HG02870 (cell line): Measurements from ENCODE around the gene JAKMIP1.

ENCODE experiments used
- ATAC-seq: cut with Tn5 transposase; IDR thresholded peaks from one replicate; pipeline ENCODE4 v1.9.1; 2021; ENCODE audit warnings: mild to moderate bottlenecking, moderate library complexity; ENCODE audit not compliant: unreplicated experiment

Gene JAKMIP1

DNA sequence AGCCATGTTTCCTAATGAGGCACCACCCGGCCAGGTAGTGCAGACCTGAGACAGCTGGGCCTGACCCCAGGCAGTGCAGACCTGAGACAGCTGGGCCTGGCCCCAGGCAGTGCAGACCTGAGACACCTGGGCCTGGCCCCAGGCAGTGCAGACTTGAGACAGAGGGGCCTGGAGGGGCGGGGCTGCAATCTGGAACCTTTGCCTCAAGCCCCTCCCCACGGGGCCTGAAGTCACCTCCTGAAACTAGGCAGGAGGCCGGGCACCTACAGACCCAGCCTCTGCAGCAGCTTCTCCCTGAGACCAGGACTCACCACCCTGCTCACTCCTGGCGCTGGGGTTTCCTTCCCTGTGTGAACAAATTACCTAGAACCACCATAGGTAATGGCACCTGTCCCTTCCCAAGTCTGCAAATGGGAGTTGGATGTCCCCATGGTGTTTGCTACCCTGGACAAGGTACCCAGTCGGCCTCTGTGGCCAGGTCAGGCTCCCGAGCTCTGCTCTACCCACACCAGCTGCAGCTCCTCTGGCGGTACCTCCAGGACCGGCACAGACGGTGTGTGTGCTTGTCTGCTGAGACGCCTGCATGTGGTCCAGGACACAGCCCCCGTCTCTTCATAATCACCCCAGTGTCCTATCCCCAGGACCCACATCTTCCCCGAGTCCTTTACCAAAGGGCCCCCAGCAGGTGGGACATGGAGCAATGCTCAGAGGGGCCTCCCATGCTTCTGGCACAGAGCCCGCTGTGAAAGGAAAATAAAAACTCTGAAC, 129.0 kb downstream of the JAKMIP1 start:
- ATAC-seq: no peak

DNA sequence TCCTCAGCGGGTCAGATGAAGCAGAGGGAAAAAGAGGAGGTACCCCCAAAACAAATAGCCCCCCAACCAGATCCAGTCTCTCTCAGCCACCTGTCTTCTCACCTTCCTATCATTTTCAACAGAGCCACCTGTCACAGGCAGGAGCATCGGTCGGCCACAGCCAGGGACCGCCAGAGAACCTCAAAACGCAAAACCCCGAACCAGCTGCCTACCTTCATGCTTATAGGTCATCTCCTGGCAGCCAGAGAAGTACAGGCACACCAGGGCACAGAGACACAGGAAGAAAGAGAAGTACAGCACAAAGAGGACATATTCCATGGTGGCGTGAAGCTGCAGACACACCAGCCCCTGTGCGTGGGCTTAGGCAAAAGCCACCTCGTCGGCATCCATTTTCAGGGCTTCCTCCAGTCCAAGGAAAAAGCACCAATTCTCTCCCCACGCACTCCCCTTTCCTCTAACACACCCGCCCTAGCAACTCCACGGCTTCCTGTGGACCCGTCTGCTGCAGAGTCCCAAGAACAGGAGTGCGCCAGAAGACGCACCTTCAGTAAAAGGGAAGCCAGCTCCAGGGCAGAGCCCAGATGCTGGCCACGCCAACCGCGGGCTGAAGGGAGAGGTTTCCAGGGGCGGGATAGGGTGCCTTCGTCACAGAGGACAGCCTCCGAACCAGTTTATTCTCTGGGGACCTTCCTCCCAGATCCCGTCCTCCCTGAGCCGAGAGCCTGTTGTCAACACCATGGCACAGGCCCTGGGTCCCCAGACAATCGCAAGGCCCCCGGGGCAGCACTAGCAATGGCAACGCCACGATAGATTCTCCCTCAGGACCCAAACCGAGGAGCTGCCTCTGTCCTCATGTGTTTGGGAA, 130.3 kb downstream of the JAKMIP1 start:
- no peak for ATAC-seq

DNA sequence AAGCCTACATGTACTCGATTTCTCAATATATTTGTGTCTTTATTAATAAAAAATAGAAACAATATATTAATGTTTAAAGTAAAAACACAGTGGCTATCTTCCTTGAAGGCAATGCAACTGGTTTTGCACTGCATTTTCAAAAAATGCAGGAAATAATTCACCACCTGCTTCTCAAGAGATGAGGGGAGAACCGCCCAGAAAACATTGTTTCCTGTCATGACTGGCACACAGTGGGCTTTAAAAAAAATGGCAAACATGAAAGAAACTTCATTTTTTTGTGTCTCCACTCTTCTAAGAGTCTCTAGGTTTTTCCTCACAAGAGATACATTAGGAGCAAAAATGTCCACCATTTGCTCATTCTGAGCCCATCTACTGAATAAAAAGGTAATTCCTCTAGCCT, 131.4 kb downstream of the JAKMIP1 start:
- no peak for ATAC-seq

DNA sequence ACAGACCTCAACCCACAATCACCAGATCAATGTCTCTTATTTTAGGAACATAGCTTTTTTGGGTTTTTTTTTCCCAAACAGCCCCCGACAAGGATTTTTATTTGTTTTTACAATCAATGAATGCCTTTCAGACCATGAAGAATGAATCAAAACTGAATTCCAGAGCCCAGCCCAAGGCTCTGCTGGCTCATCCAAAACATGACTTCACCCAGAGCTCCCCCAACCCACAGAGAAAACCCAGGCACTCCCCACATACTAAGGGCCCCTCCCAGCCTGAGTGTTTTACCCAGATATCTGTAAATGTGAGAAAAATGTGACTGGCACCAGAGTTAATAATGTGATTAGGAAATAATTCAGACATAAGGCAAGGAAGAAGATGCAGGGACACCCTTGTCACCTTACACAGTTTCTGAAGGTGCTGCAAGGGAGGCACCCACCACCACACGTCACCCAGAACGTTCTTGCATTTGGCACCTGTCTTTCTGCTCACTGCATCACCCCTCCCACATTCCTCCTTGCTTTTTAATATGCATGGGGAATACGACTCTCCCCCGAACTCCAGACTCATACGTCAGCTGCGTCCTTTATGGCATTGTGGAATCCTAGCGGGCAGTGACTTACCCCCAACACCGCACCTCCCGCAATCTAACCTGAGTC, 134.3 kb downstream of the JAKMIP1 start:
- ATAC-seq: no peak

DNA sequence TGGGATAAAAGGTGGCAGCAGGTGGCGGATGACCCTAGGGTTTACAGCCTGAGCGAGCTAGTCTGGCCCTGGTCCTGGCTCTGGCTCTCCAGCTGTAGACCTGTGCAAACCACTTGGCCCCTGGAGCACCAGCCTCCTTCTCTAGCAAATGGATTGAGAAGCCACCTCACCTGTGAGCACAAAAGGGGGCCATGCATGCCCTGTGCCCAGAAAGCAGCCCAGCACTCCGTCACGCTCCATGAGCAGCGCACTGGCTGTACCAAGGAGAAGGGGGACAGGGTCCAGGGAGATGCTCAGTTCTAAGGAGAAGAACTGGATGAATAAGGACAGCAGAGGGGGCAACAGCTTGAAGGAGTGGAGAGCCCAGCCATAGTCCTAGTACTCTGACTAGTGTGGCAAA, 135.2 kb downstream of the JAKMIP1 start:
- ATAC-seq: no peak

DNA sequence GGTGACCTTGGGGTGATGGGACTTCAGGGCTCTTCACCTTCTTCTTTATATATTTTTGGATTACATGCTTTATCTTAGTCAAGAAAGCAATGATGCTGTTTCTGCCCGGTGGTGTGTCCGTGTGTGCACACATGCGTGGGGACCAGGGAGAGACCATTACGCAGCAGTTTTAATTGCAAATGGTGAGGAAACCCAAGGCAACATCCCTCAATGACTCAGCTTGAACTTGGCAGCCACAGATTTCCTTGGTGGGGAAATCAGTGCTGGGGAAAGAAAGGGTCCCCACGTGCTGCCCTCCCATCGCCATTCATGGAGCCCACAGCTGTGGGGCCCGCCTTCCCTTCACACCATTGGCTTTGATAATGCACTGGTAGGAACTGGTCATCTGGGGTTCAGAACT, 136.0 kb downstream of the JAKMIP1 start:
- no peak for ATAC-seq

DNA sequence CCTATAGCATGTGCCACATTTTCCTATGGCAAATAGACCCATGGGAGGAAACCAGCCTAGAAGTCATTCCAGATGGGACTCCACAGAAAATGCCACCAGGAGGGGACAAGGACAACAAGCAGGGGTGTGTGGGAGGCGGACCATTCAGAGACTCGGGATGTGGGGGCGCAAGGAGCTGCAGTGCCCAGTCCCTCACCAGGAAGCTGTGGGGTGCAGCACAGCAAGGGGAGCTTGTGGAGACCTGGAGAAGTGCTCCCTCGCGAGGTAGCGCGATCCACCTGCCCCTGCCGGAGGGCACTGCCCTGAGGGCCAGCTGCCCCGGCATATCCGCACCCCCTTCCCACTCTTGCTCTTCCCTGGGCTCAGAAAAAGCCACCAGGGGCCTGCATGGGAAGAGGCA, 136.7 kb downstream of the JAKMIP1 start:
- ATAC-seq: no peak

DNA sequence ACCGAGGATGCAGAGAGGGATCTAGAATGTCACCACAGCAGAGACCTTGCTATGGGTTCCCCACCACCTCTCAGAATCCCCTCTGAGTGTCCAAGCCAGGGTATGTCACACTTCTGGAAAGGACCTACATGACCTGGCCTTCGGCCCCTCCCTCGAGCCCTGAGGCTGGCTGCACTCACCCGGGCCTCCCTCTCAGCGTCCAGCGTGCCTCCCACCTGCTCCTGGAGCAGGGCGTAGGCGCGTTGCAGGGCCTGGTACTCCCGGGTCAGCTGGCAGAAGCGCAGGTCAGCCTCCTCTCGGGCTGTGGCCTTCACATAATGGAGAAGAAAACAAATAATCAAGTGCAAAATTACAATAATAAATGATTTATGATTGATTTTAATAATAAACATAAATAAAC, 138.2 kb downstream of the JAKMIP1 start:
- ATAC-seq: no peak

DNA sequence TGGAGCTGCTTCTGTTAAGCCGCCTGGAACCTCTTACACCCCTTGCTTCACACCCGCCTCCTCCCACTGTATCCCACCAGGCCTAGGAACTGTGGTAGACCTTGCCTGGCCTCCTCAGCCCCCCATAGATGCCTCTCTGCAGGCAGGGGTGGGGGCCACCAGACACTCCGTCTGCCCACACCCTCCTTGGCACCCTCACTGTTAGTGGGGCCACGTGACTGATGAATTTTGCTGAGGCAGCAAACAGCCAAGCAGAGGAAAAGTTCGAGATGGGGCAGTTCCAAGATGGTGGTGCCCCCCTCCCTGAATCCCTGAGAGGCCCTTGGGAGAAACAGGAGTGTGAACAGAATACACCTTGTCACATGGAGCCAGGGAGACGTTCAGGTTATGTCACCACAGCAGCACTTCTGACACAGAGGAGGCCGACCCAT, 141.0 kb downstream of the JAKMIP1 start:
- ATAC-seq: no peak

DNA sequence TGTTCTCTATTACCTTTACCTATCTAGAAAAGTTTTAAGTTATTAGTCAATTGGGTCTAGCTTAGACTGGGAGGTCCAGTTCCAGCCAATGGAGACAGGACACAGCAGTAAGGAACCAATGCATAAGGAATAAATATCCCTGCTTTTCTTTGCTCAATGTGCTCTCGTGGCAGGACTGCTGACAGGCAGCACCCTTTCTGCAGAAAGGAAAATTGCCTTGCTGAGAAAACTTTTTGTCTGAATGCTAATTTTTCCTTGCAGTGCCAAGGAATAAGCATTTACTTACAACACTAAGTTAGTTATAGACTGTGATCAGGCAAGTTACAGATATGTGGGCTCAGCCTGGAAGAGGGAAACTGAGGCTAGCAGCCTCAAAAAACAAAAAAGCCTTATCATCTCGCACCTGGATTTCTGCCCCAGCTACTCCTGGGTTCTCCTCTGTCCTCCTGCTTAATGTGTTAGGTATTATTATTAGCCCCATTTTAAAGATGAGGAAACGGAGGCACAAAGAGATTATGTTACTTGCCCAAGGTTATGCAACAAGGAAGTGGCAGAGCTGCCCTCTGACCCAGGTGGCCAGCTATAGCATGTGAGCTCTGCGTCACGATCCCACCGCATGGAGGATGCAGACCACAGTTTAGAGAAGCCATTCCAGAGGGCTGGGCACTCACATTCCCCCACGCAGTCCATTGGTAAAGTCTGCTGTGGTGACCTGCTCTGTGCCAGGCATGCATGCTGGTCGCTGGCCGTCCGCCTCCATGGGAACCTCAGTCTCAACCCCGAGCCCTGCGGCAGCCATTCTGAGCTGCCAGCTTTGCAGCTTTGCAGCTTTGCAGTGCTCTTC, 141.6 kb downstream of the JAKMIP1 start:
- ATAC-seq: no peak

DNA sequence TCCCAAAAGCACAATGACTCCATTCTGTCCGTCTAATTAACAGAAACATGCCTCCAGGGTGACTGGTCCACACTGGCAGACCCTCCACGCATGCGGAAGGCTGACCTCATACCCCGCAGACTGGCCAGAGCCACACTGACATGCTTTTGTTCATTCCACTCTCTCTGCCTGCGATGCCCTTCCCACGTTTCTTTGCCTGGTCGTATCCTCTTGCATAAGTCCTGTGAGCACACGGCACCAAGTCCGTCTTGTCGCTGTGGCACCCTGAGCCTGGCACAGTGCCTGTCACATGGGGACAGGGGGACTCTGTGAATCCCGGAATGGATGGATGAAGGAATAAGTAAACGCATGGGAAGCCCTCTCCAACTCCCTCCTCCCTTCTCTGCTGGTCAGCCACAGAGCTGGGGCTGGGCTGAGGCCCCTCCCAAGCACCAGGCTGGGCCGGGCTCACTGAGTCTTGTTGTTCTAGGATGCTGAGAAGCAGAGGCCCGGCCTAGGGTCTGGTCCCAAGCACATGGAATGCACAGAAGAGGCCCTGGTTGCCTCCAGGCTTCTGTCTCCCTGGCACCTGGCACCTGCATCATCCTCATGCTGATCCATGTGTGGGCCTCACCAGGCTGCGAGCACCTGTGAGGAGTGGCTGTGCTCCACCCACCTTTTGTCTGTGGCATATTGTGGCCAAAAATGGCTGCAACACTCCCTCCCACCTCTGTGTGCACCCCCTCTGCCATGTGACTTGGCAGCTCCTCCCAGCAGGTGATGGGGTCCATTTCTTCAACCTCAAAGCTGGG, 143.2 kb downstream of the JAKMIP1 start:
- no peak for ATAC-seq

DNA sequence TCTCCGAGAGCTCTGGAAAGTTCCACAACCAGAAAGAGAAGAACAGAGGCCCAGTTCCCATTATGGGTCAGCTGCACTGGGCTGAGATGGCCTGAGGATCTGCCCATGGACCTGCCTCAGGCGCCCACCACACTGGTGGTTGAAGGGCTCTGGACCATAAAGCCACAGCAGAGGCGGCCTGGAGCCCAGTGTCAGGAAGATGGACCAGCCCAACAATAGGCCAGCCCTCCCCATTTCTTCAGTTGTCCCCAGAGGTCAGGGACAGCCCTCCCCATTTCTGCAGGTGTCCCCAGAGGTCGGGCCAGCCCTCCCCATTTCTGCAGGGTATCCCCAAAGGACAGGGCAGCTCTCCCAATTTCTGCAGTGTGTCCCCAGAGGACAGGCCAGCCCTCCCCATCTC, 144.9 kb downstream of the JAKMIP1 start:
- no peak for ATAC-seq

DNA sequence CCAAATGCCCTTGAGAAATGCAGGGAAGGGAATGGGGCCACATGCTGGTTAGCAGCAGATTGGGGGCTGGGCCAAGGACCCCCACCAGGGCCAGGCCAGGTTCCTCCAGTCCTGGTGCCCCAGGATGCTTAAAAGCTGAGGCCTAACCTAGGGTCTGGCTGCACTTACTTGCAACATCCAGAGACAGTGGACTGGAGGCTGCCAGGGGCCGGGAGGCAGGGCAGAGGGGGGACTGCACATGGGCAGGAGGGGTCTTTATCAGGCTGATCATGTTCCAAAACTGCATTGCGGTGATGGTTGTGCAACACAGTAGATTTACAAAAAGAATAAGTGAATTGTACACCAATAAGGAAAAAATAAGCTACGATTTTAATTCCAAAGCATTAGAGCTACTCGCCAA, 145.3 kb downstream of the JAKMIP1 start:
- ATAC-seq: no peak

DNA sequence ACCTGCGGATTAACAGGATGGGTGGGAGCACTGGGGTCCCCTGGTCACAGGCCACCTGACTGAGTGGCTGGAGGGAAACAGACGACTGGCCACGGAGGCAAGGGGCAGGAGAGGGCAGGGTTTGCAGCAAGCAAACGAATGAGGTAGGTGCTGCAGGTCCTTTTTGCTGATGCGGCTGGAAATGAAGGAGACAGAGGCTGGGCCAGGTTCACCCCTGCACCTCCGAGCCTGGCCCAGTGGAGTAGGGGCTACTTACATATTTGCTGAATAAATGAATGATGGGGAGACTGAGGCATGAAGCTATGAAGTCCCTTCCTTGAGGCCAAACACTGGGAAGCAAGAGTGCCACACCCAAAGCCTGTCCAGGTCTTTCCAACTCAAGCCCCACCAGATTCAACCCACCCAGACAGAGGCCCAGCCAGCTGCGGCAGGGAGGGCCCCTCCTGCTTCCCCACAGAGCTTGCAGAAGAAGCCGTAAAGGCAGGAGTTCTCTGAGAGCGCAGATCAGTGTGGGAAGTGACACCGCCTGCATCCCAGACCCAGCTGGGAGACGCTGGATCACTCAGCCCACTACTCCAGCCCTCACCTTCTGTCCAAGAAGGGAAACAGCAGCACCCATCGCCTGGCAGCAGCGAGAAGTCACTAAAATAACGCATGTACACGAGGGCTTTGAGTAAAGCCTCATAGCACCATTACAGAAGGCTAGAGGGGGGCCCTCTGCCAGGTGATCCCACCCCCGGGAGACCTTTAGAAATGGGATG, 146.0 kb downstream of the JAKMIP1 start:
- ATAC-seq: no peak

DNA sequence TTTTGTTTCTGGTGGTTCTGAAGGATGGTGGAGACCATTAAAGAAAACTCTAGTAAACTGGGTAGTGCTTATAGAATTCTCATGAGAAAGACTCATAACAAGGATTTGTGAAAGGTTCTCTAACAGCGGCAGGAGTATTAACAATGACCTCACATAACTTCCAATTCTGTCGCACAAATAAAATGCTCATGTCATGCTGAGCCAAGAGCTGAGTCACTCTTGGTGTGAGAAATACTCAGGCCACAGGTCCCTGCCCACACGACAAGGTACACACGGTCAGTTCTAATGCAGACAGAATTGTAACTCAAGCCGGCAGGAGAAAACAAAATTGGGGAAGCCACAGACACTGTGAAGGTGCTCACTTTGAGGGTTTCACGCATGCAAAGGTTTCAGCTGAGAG, 147.7 kb downstream of the JAKMIP1 start:
- ATAC-seq: no peak

DNA sequence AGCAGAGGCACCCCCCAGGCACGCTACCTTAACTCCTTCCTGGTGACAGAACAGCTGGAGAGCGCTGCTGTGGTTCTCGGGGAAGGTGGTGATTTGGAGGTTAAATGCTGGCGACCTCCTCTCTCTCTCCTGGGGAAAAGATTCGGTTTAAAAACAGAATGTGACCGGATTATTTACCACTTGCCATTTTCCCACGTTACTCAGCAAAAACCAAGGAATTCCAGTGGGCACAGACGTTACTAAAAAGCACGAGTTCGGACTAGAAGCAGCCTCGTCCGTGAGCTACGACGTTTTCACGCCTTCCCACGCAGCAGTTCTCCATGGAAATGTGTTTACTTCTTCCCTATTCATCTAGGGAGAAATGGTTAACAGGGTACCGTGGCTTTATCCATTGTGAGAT, 149.8 kb downstream of the JAKMIP1 start:
- no peak for ATAC-seq

DNA sequence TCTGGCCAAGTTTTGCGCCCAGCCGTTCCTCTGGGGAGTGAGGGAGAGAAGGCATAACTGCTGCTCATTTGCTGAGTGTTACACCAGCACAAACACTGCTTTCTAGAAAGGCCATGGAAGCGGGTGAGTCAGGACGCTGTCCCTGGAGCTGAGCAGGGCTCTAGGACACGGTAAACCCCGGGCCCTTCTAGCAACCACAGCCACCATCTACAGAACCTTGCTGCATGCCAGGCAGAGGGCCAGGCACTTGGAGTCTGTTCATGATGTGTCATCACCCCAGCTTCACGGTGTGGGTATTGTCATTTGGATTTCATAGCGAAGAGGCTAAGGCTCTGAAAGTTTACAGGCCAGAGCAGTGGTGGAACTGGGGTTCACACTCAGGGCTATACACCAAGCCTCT, 150.4 kb downstream of the JAKMIP1 start:
- ATAC-seq: no peak

DNA sequence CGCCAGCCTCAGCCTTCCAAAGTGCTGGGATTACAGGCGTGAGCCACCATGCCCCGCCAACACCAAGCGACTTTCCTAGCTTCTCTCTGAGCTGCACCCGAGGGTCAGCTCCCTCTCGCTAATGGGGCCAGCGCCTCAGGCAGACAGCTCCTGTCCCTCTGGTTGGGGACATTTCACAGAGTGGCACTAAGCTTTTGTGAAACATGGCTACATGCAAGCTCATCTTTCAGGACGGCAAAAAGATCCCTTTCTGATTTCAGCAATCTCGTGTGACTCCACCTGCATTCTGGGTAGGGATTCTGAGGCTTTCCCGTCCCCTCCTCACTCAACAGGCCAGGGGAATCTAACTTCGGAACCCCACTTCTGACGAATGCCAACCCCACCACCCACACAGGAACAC, 151.1 kb downstream of the JAKMIP1 start:
- ATAC-seq: no peak

DNA sequence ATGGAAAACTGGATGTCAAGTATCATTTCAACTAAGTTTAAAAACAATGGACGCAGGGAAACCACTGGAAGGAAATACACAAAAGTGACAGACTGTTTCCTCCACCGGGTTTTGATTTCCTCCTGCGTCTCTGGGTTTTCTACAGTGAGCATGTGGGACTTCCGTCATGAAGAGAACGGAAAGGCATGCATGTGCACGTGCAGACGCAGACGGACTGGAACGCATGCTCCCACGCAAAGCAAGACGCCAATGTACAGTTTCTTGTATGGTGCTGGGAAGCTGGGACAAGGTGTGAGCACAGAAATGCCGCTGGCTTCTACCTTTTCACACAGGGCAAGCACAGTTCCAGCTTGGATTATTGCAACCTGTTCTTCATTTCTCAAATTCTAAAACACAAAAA, 151.8 kb downstream of the JAKMIP1 start:
- ATAC-seq: no peak
